Naive thymus-derived CD4-positive, alpha-beta T cell (primary cell): ENCODE results near the gene KDM4C. TPM values are rescaled to one million over a fixed set of nuclear protein-coding genes. Genes with fewer than 3 reads are reported as not detected.

Source experiments
- ATAC-seq: fragments of 150-1000 bp; cut with Tn5 transposase; 2 replicates; pipeline ENCODE4 v1.10.0; 2021; ENCODE audit warnings: mild to moderate bottlenecking, moderate library complexity
- CTCF ChIA-PET: fragments of 350-600 bp; sonication (Branson Sonifier 250); formaldehyde crosslinking; loops from one replicate; lab custom pipeline; 2021; ENCODE audit warnings: antibody characterized with exemption; lab: Charles Lee
- POLR2A ChIA-PET: fragments of 350-600 bp; sonication (Branson Sonifier 250); formaldehyde crosslinking; loops from one replicate; lab custom pipeline; 2021; ENCODE audit warnings: antibody characterized with exemption, inconsistent platforms; lab: Charles Lee
- DNase-seq, 9 donors: peaks; one replicate each; pipeline versions ENCODE4 v3.0.0 to v3.0.0-alpha.2; 2020 to 2022; ENCODE audit warnings: mixed read lengths in 1 of 9
- H3K27ac ChIP-seq: one replicate; pipeline ENCODE4 v1.7.0; 2013; ENCODE audit warnings: mild to moderate bottlenecking, low read depth, low read length, moderate library complexity
- H3K27me3 ChIP-seq, 2 donors: one replicate each; pipeline ENCODE4 v1.7.0; 2013; ENCODE audit warnings: low read length in 2 of 2, mild to moderate bottlenecking in 2 of 2, moderate library complexity in 2 of 2; ENCODE audit not compliant: control insufficient read depth in 2 of 2, insufficient read depth in 2 of 2
- H3K36me3 ChIP-seq, 3 experiments: 1 replicate in 2 of 3; 2 replicates in 1 of 3; pipeline ENCODE4 v1.7.0; 2013; ENCODE audit warnings: low read length in 3 of 3, mild to moderate bottlenecking in 3 of 3, moderate library complexity in 1 of 3; ENCODE audit not compliant: insufficient read depth in 3 of 3, control insufficient read depth in 2 of 3
- H3K4me1 ChIP-seq, 2 donors: one replicate each; pipeline ENCODE4 v1.7.0; 2013; ENCODE audit warnings: low read length in 2 of 2, mild to moderate bottlenecking in 2 of 2, moderate library complexity in 1 of 2; ENCODE audit not compliant: control insufficient read depth in 2 of 2, insufficient read depth in 2 of 2
- H3K4me3 ChIP-seq: 2 replicates; pipeline ENCODE4 v1.7.0; 2013; ENCODE audit warnings: mild to moderate bottlenecking, low read length
- H3K9me3 ChIP-seq, 3 experiments: 1 replicate in 2 of 3; 2 replicates in 1 of 3; pipeline ENCODE4 v1.7.0; 2013; ENCODE audit warnings: low read length in 3 of 3; ENCODE audit not compliant: control insufficient read depth in 2 of 3
- H3K27ac Mint-ChIP-seq, 9 donors: one replicate each; pipeline ENCODE4 v1.8.0; 2020 to 2022; ENCODE audit warnings: mixed read lengths in 9 of 9, mild to moderate bottlenecking in 8 of 9, moderate library complexity in 5 of 9, inconsistent platforms in 2 of 9
- H3K27me3 Mint-ChIP-seq, 5 donors: one replicate each; pipeline ENCODE4 v1.8.0; 2021 to 2022; ENCODE audit warnings: mixed read lengths in 5 of 5, mild to moderate bottlenecking in 1 of 5
- H3K36me3 Mint-ChIP-seq, 5 donors: one replicate each; pipeline ENCODE4 v1.8.0; 2020 to 2022; ENCODE audit warnings: mixed read lengths in 5 of 5, mild to moderate bottlenecking in 3 of 5, inconsistent platforms in 1 of 5
- H3K4me1 Mint-ChIP-seq, 7 donors: one replicate each; pipeline ENCODE4 v1.8.0; 2020 to 2022; ENCODE audit warnings: mixed read lengths in 7 of 7, mild to moderate bottlenecking in 3 of 7, inconsistent platforms in 1 of 7
- H3K4me3 Mint-ChIP-seq, 10 donors: one replicate each; pipeline ENCODE4 v1.8.0; 2020 to 2022; ENCODE audit warnings: mild to moderate bottlenecking in 10 of 10, mixed read lengths in 10 of 10, moderate library complexity in 6 of 10, inconsistent platforms in 2 of 10
- H3K9me3 Mint-ChIP-seq, 11 donors: one replicate each; pipeline ENCODE4 v1.8.0; 2020 to 2022; ENCODE audit warnings: mixed read lengths in 11 of 11, mild to moderate bottlenecking in 4 of 11, inconsistent platforms in 1 of 11, moderate library complexity in 1 of 11
- intact Hi-C, 2 donors: fragments of 100-400 bp; cut with micrococcal nuclease; formaldehyde crosslinking; loops; one replicate each; pipeline ENCODE4 v1.15.1; 2023
- polyA plus RNA-seq, 2 donors: library from polyadenylated mRNA; unstranded; fragments of 300-500 nt; fragmentation: Illumina TruSeq; gene quantifications; one replicate each; pipeline ENCODE4 v1.2.3, GENCODE V29; 2021
- total RNA-seq, 6 experiments: library from RNA in 5 of 6; stranded (reverse) in 5 of 6; gene quantifications; 1 replicate in 5 of 6; 2 replicates in 1 of 6; pipeline ENCODE4 v1.2.3 and lab custom pipeline; 2021 to 2026

The KDM4C gene
- total and polyA plus RNA-seq, 7 experiments from 2014 or later: 38.5 to 100 (median 91.3) TPM

- peaks cover 15 to 50% (median 48%) of the 10 kb centered on the region in 7 donors for H3K4me1 Mint-ChIP-seq
- H3K36me3 ChIP-seq: peaks cover 0 to 17% (median 0%) of the 10 kb centered on the region in 3 experiments
- POLR2A ChIA-PET: no interaction called here
- no peak overlapping the region for H3K4me3 Mint-ChIP-seq
- CTCF ChIA-PET: no interaction called here
- peaks cover 0 to 4% (median 0%) of the 10 kb centered on the region in 11 donors for H3K9me3 Mint-ChIP-seq
- H3K9me3 ChIP-seq: no peaks in the 10 kb centered on the region
- H3K27ac Mint-ChIP-seq: peak overlapping the region in 2 of 9 donors; percentile 2 to 48
- no peaks in the 10 kb centered on the region for H3K27me3 Mint-ChIP-seq
- no peaks in the 10 kb centered on the region for H3K27me3 ChIP-seq
- DNase-seq (no peak), ATAC-seq (no peak)
- H3K27ac ChIP-seq: no peak overlapping the region
- intact Hi-C loops: loop anchor here in 1 of 2 donors (2.0 kb wide), 1 partner anchor 15 kb away; no protein-coding TSS in a partner anchor
- H3K4me1 ChIP-seq: peaks cover 5 to 8% of the 10 kb centered on the region in 2 donors
- peaks cover 17 to 68% (median 28%) of the 10 kb centered on the region in 5 donors for H3K36me3 Mint-ChIP-seq
- H3K4me3 ChIP-seq: no peak overlapping the region
Measured at GRCh38 chr9:7119612-7120011, 361.8 kb downstream of the KDM4C start.

- DNase-seq (no peak), ATAC-seq (peak; percentile 82)
- ChIA-PET POLR2A (no interaction called here), CTCF (no interaction called here)
- Mint-ChIP-seq H3K4me1 (peaks cover 18 to 52% (median 44%) of the 10 kb centered on the region in 7 donors), H3K27ac (peak overlapping the region in 4 of 9 donors; percentile 8 to 56 (median 49)), H3K27me3 (no peaks in the 10 kb centered on the region), H3K4me3 (peak overlapping the region in 1 of 10 donors; percentile 38), H3K36me3 (peaks cover 18 to 75% (median 32%) of the 10 kb centered on the region in 5 donors), H3K9me3 (peaks cover 0 to 4% (median 0%) of the 10 kb centered on the region in 11 donors)
- Histone ChIP-seq H3K36me3 (peaks cover 0 to 25% (median 0%) of the 10 kb centered on the region in 3 experiments), H3K4me1 (peaks cover 5 to 8% of the 10 kb centered on the region in 2 donors), H3K9me3 (no peaks in the 10 kb centered on the region), H3K27me3 (no peaks in the 10 kb centered on the region), H3K27ac (no peak overlapping the region), H3K4me3 (no peak overlapping the region)
- intact Hi-C loops: loop anchor here in 1 of 2 donors (2.0 kb wide), 1 partner anchor 14 kb away; no protein-coding TSS in a partner anchor
Measured at GRCh38 chr9:7121055-7121454, 363.3 kb downstream of the KDM4C start.

GRCh38 chr9:7121664-7122063 lies 363.9 kb downstream of the KDM4C start:
- ATAC-seq (no peak), DNase-seq (no peak)
- H3K4me1 ChIP-seq: peaks cover 5 to 8% of the 10 kb centered on the region in 2 donors
- CTCF ChIA-PET: no interaction called here
- Mint-ChIP-seq H3K36me3 (peaks cover 18 to 78% (median 34%) of the 10 kb centered on the region in 5 donors), H3K4me1 (peaks cover 20 to 51% (median 43%) of the 10 kb centered on the region in 7 donors), H3K4me3 (no peak overlapping the region), H3K27ac (peak overlapping the region in 5 of 9 donors; percentile 43 to 72 (median 55)), H3K27me3 (no peaks in the 10 kb centered on the region), H3K9me3 (peaks cover 0 to 4% (median 0%) of the 10 kb centered on the region in 11 donors)
- intact Hi-C loops: loop anchor here in 1 of 2 donors (2.0 kb wide), 1 partner anchor 13 kb away; no protein-coding TSS in a partner anchor
- POLR2A ChIA-PET: no interaction called here
- no peaks in the 10 kb centered on the region for H3K27me3 ChIP-seq
- H3K27ac ChIP-seq: no peak overlapping the region
- no peak overlapping the region for H3K4me3 ChIP-seq
- H3K9me3 ChIP-seq: no peaks in the 10 kb centered on the region
- peaks cover 0 to 25% (median 0%) of the 10 kb centered on the region in 3 experiments for H3K36me3 ChIP-seq

- ATAC-seq (no peak), DNase-seq (no peak)
- H3K36me3 Mint-ChIP-seq: peaks cover 27 to 81% (median 47%) of the 10 kb centered on the region in 5 donors
- intact Hi-C loops: no loop called here
- Histone ChIP-seq H3K36me3 (peaks cover 0 to 34% (median 7%) of the 10 kb centered on the region in 3 experiments), H3K9me3 (no peaks in the 10 kb centered on the region), H3K27ac (no peak overlapping the region), H3K4me3 (no peak overlapping the region), H3K4me1 (peaks cover 5 to 8% of the 10 kb centered on the region in 2 donors), H3K27me3 (no peaks in the 10 kb centered on the region)
- no peak overlapping the region for H3K27ac Mint-ChIP-seq
- H3K27me3 Mint-ChIP-seq: no peaks in the 10 kb centered on the region
- H3K4me3 Mint-ChIP-seq: no peak overlapping the region
- CTCF ChIA-PET: no interaction called here
- POLR2A ChIA-PET: no interaction called here
- H3K9me3 Mint-ChIP-seq: peaks cover 0 to 5% (median 0%) of the 10 kb centered on the region in 11 donors
- peaks cover 20 to 47% (median 31%) of the 10 kb centered on the region in 7 donors for H3K4me1 Mint-ChIP-seq
Measured at GRCh38 chr9:7123743-7124142, 366.0 kb downstream of the KDM4C start.

- peak overlapping the region in 3 of 9 donors; percentile 4 to 20 (median 13) for H3K27ac Mint-ChIP-seq
- ChIA-PET POLR2A (no interaction called here), CTCF (no interaction called here)
- Histone ChIP-seq H3K9me3 (no peaks in the 10 kb centered on the region), H3K27ac (no peak overlapping the region), H3K36me3 (peaks cover 5 to 43% (median 7%) of the 10 kb centered on the region in 3 experiments), H3K4me3 (no peak overlapping the region), H3K4me1 (peaks cover 5 to 8% of the 10 kb centered on the region in 2 donors), H3K27me3 (no peaks in the 10 kb centered on the region)
- DNase-seq: no peak
- ATAC-seq: no peak
- H3K36me3 Mint-ChIP-seq: peaks cover 29 to 85% (median 52%) of the 10 kb centered on the region in 5 donors
- H3K4me1 Mint-ChIP-seq: peaks cover 16 to 35% (median 21%) of the 10 kb centered on the region in 7 donors
- no peak overlapping the region for H3K4me3 Mint-ChIP-seq
- peaks cover 0 to 5% (median 0%) of the 10 kb centered on the region in 11 donors for H3K9me3 Mint-ChIP-seq
- no peaks in the 10 kb centered on the region for H3K27me3 Mint-ChIP-seq
- intact Hi-C loops: no loop called here
Measured at GRCh38 chr9:7125231-7125630, 367.5 kb downstream of the KDM4C start.

- Histone ChIP-seq H3K27ac (no peak overlapping the region), H3K4me3 (no peak overlapping the region), H3K4me1 (no peaks in the 10 kb centered on the region), H3K9me3 (no peaks in the 10 kb centered on the region), H3K36me3 (peaks cover 5 to 59% (median 7%) of the 10 kb centered on the region in 3 experiments), H3K27me3 (no peaks in the 10 kb centered on the region)
- CTCF ChIA-PET: no interaction called here
- H3K36me3 Mint-ChIP-seq: peaks cover 24 to 81% (median 63%) of the 10 kb centered on the region in 5 donors
- ATAC-seq: no peak
- peaks cover 2 to 11% (median 6%) of the 10 kb centered on the region in 7 donors for H3K4me1 Mint-ChIP-seq
- DNase-seq: no peak
- H3K4me3 Mint-ChIP-seq: no peak overlapping the region
- peaks cover 0 to 2% (median 0%) of the 10 kb centered on the region in 11 donors for H3K9me3 Mint-ChIP-seq
- POLR2A ChIA-PET: no interaction called here
- intact Hi-C loops: no loop called here
- peak overlapping the region in 1 of 9 donors; percentile 44 for H3K27ac Mint-ChIP-seq
- H3K27me3 Mint-ChIP-seq: no peaks in the 10 kb centered on the region
Measured at GRCh38 chr9:7129391-7129790, 371.6 kb downstream of the KDM4C start.
